NAMALWA (cell line): ENCODE results near the gene HECTD2.
"Not testable (repeated sequence)": the region's sequence is repeated elsewhere in the genome, so short reads cannot be mapped to it uniquely, and the experiment has no call there.

Source experiments
- DNase-seq: peaks from one replicate; pipeline ENCODE4 v3.0.0-alpha.2; 2015; ENCODE audit warnings: low spot score

The HECTD2 gene

GRCh38 chr10:91474009-91474408, 63.9 kb downstream of the HECTD2 start:
- no peak for DNase-seq

DNA sequence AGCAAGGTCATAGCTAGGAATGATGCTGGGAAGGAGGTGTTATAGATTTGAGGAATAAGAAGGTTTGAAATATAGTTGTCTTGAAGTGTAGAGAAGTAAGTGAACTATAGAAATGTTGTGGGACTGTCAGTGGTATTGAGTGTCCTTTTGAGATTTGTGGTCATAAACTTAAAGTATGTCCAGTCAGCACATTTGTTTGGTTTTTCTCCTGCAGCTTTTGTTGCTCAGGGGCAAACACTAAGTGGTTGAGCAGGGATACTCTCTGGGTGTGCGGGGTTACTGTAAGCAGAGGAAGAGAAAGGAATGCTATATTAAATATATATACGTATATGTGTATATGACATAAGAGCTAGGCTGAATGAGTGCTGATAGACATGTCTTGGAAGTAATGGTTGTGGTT, 67.1 kb downstream of the HECTD2 start:
- no peak for DNase-seq

GRCh38 chr10:91479583-91479982, 69.4 kb downstream of the HECTD2 start:
- DNase-seq: no peak

DNA sequence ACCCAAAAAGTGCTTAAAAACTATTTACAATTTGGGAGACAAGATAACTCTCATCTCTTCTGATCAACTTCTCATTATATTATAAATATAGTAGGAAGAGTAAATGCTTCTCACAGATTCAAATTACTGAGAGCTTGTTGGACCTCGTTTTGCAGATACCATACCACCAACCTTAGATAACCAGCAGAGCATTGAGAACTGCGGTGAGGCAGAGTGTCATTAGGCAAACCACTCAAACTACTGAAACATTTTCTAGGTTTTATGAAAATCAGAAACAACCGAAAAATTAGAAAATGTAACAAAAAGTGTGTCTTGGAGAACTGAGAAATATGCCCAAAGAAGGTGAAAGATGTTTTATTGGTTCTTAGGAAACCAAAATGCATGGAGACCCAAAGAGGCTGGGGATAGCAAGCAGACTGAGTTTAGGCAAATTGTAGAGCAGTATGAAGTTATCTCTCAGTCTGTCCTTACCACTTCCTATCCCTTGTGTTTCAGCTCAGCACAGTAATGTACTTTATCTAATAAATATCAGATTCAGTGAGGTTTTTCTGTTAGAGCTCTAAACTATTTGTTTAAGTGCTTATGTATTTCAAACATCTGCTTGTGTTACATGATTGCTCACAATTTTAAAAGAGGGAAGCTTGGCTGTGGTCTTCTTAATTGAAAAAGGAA, 77.9 kb downstream of the HECTD2 start:
- no peak for DNase-seq

DNA sequence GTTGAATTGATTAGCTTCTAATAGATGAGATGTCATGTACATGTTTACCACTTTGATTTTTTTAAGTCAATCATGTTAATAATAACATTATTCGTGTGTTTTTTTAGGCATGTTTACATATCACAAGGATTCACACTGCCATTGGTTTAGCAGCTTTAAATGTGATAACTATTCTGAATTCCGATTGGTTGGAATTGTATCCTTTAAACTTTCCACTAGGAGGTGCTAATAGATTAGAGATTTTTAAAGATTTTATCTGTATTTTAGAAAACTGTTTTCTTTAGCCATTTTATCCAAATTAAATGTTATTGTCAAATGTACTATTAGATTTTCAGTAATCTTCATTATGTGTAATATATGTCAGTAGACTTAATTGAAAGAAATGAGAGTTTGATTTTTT, 83.2 kb downstream of the HECTD2 start:
- DNase-seq: peak; percentile 25

- no peak for DNase-seq
Measured at GRCh38 chr10:91495402-91495801, 85.3 kb downstream of the HECTD2 start.

- no peak for DNase-seq
Measured at GRCh38 chr10:91496016-91496415, 85.9 kb downstream of the HECTD2 start.

GRCh38 chr10:91511549-91512330, 101.6 kb downstream of the HECTD2 start:
- no peak for DNase-seq

DNA sequence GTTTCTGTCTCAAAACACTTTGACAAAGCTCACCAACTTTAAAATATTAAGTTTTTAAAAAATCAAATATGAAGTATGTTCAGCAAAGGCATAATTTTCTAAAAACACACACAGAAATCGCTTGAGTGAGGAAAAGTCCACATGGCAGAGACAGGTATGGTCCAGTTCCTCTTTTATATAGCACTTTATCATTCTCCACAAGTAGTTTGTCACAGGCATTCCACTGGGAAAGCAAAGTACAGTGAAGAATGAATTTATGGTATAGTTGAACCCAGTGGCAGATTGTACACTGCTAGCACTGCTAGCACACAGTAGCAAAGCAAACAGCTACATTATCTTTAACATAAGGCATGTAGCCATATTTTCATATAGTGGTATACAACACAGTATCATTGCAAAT, 102.3 kb downstream of the HECTD2 start:
- DNase-seq: no peak

- no peak for DNase-seq
Measured at GRCh38 chr10:91513598-91514424, 103.7 kb downstream of the HECTD2 start.

DNA sequence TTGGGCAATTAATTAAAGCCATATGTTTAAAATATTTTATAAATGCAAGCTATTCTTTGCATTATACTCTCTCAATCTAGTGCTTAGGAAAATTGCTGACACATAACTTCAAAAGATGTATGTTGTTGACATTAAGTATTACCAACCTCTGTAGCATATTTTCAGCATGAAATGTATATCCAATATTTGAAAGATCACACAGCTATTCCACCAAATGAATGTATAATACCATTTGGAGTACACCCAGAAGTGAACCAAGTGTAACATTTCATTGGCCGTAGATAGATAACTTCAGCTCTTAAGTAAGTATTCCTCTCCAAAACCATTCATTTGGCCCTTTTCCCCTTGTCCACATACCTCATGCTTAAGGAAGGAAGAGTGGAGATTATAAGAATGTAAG, 104.6 kb downstream of the HECTD2 start:
- DNase-seq: no peak

DNA sequence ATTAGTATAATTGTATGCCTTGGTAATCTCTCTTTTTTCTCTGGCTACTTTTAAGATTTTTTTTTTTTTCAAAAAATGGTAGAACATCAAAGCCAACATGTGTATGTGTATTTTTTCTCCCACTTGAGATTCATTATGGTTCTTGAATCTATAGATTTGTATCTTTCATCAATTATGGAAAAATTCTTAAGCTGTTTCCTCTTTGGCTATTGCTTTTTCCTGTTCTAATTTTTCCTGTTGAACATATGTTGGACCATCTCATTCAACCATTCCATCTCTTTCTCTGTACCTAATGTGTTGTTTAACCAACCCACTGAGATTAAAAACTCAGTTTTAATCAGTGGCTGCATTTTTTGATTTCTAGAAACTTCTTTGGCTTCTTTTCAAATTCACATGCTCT, 107.2 kb downstream of the HECTD2 start:
- DNase-seq: no peak

- DNase-seq: no peak
Measured at GRCh38 chr10:91519899-91520514, 109.9 kb downstream of the HECTD2 start.

DNA sequence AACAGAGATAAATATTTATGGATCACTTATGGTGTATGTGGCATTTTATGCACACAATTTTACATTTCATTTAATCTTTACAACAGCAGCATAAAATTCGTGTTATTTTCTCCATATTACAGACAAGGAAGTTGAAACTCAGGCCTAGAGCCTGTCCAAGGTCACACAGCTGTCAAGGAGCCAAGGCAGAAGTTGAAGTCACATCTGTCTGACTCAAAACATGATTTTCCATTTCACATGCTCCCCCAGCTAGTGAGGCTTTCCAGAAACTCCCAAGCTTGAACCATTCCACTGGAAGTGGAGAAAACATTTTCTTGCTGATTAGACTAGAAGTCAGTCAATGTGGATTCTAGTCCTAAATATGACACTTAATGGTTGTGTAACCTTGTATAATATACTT, 110.5 kb downstream of the HECTD2 start:
- DNase-seq: no peak

DNA sequence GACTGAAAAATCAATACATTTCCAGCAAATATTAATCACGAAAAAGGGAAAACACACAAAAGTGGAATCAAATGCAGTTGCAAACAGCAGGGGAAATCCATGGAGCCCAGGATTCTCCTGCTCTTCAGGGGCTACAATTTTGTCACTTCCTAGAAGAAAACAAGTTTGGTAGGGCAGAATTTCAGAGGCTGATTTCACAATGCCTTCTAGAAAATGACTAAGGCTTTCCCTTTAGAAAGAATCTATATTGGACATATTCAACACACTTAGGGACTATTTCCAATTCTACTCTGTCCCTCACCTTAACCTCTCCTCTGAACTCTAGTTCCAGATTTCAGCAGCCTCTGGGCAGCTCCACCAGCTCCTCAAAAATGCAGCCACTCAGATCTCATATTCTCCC, 111.3 kb downstream of the HECTD2 start:
- no peak for DNase-seq

DNA sequence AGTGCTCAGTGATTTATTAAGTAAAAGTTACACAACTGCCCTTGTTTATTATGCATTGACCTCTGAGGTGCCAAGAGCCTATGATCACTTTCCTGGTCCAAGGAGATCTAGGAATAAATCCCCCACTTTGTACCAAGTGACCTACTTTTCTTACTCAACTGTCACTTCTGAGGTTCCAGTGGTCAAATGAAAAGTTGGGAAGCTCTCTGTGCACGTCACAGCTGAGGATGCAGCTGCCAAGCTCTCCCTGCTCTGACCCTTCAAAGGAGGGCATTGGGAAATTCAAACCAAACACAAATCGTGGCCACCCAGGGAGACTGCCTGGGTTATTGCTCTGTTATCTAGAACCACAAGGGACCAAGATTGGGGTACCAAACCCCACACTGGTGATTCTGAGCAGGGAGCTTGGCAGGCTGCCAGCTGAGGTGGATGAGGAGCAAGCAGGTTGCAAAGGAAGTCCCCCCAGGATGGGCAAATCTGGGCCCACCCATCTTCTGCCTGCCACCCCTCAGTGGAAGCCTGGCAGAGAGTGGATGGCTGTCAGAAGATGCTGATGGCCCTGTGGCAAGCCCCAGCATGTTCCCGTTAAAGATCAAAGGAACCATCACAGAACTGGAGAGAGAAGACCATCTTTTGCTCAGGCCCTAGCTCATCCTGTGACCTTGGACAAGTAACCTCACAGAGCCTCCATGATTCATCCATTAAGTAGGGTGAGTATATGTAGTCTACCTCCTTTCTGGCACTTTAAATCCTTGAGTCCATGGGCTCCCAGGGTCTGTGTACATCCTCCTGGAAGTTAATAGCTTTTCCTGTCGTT, 116.0 kb downstream of the HECTD2 start:
- DNase-seq: no peak

DNA sequence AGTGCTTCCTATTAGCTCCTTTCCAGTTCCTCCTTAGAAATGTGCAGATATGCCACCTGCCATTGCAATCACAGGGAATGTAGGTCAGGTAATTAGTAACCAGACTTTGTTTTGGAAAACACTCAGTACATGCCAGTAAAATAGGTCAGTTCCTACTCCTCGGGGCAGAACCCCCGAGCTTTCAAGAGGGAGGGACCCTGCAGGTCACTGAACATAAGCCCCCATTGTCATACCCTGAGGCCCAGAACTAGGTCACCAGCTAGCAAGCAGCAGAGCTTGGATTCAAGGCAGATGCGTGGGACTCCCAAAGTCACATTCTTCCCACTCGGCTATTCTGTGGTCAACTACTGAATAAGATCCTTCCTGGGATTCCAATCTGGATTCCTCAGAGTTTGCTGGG, 117.9 kb downstream of the HECTD2 start:
- DNase-seq: no peak

DNA sequence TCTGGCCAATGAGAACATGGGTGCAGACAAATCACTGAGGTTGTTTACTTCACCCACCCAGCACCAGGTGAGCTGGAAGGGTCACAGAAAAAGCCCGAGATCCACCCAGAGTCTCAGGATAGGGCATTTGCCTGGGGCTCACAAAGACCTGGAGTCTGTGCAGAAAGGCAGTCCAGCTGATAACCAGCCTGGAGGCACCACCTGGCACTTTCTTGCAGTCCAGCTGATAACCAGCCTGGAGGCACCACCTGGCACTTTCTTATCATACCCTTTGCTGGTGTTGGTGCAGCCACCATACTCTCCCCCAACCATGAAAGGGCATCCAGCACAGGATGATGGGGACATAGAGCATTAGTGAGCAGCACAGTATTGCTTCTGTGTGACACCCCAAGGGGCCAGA, 118.6 kb downstream of the HECTD2 start:
- DNase-seq: no peak

DNA sequence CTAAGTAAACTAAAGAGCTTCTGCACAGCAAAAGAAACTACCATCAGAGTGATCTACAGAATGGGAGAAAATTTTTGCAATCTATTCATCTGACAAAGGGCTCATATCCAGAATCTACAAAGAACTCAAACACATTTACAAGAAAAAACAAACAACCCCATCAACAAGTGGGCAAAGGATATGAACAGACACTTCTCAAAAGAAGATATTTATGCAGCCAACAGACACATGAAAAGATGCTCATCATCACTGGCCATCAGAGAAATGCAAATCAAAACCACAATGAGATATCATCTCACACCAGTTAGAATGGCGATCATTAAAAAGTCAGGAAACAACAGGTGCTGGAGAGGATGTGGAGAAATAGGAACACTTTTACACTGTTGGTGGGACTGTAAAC, 124.6 kb downstream of the HECTD2 start:
- not testable (repeated sequence) for DNase-seq

DNA sequence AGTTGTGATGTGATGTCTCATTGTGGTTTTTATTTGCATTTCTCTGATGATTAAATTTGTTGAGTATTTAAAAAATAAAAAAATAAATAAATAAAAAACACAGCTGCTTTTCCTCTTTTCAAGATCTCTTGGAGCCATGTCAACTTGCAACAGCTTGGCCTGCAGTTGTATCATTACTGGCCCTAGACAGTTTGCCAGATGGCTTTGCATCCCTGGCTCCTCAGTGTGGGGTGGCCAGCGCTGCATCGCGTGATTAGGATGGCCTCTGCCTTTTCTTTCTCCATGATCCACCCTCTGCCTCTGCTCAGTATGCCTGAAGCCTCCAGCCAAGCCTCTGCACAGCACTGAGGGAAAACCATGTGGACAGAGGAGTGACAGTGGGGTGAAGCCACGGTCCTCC, 126.0 kb downstream of the HECTD2 start:
- no peak for DNase-seq

- no peak for DNase-seq
Measured at GRCh38 chr10:91536733-91537132, 126.6 kb downstream of the HECTD2 start.
